Activated CD4-positive, alpha-beta memory T cell treated with anti-CD3 and anti-CD28 coated beads, Interleukin-2, amount 10 ng/mL, durations not matched to agents 7 days and 5 days (primary cell): ENCODE results near the gene HP1BP3. TPM values are rescaled to one million over a fixed set of nuclear protein-coding genes. Genes with fewer than 3 reads are reported as not detected.

Source experiments
- CTCF ChIA-PET: fragments of 350-600 bp; sonication (Branson Sonifier 250); formaldehyde crosslinking; loops from one replicate; lab custom pipeline; 2021; ENCODE audit warnings: antibody characterized with exemption, inconsistent platforms; lab: Charles Lee
- POLR2A ChIA-PET: fragments of 350-600 bp; sonication (Branson Sonifier 250); formaldehyde crosslinking; loops from one replicate; lab custom pipeline; 2021; ENCODE audit warnings: antibody characterized with exemption; lab: Charles Lee
- DNase-seq: peaks from one replicate; pipeline ENCODE4 v3.0.0-alpha.2; 2020
- H3K27ac Mint-ChIP-seq: one replicate; pipeline ENCODE4 v1.8.0; 2021; ENCODE audit warnings: mild to moderate bottlenecking, mixed read lengths
- H3K27me3 Mint-ChIP-seq: one replicate; pipeline ENCODE4 v1.8.0; 2021; ENCODE audit warnings: mixed read lengths
- H3K36me3 Mint-ChIP-seq: one replicate; pipeline ENCODE4 v1.8.0; 2021; ENCODE audit warnings: low read depth, mixed read lengths
- H3K4me1 Mint-ChIP-seq: one replicate; pipeline ENCODE4 v1.8.0; 2021; ENCODE audit warnings: mixed read lengths
- H3K4me3 Mint-ChIP-seq: one replicate; pipeline ENCODE4 v1.8.0; 2021; ENCODE audit warnings: mild to moderate bottlenecking, mixed read lengths
- H3K9me3 Mint-ChIP-seq: one replicate; pipeline ENCODE4 v1.8.0; 2021; ENCODE audit warnings: mixed read lengths
- total RNA-seq, 2 experiments: library from RNA; stranded (reverse); gene quantifications; one replicate each; pipeline ENCODE4 v1.2.3, GENCODE V29; 2021

The HP1BP3 gene
- total RNA-seq, 2 experiments from 2014 or later = 299 to 301 TPM

DNA sequence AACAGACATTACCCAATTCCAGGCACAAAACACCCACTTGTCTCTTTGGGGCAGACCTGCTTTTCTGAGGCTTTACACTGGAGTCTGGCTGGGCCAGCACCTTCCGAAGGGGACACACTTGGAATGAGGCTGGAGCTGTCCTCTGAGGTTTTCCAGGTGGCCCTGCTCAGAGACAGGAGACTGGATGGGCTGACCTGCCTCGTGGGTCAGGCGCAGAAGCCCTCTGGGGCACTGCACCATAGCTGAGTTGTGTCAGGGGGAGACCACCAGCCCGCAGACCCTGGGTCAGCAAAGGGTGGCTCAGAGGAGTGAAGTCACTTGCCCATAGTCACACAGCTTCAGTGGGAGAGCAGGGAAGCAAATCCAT is 56.4 kb downstream of the HP1BP3 start:
- Mint-ChIP-seq H3K27me3 (peaks cover 41% of the 10 kb centered on the region), H3K9me3 (no peaks in the 10 kb centered on the region), H3K4me1 (peaks cover 19% of the 10 kb centered on the region), H3K4me3 (peak overlapping the region; percentile 30), H3K36me3 (peaks cover 3% of the 10 kb centered on the region), H3K27ac (no peak overlapping the region)
- POLR2A ChIA-PET = interaction anchor here (1.0 to 1.6 kb wide), 3 partner anchors 11 to 56 kb away, joined by 3 to 7 read pairs (median 3); partner anchors contain the start of gene HP1BP3
- no peak for DNase-seq
- CTCF ChIA-PET = interaction anchor here (2.7 kb wide), 1 partner anchor 34 kb away, joined by 9 read pairs; no protein-coding TSS in a partner anchor

DNA sequence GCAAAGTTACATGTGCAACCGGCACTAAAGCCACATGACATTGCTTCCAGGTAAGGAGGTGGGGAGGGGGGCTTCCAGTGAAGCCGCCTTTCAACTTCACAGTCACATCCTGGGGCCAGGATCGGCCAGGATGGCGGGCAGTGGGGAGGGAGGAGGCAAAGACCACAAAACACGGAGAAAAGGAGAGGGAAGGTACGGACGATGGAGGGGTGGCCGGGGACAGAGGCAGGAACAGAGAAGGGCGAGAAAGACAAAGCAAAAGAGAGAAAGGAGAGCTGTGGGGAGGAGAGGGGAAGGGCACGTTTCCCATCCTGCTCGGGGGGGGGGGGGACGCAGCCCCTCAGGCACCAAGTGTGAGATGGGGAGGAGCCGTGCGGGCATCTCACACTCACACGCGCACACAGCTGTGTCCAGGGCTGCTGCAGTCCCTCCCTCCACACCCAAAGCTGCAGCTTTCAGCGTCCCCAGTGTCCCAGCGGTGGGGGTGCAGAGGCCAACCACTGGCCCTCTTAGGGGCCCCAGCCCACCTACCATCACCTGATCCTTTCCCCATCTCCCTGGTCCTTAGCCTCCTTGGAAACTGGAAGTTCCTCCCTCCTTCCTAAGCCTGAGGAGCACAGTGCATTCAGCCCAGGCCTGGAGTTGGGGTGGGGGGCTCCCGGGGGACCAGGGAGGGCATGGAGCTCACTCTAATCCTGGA is 57.0 kb downstream of the HP1BP3 start:
- Mint-ChIP-seq H3K4me3 (no peak overlapping the region), H3K36me3 (no peaks in the 10 kb centered on the region), H3K4me1 (peaks cover 19% of the 10 kb centered on the region), H3K27me3 (peaks cover 41% of the 10 kb centered on the region), H3K9me3 (no peaks in the 10 kb centered on the region), H3K27ac (no peak overlapping the region)
- ChIA-PET POLR2A (interaction anchor here (1.0 to 1.6 kb wide), 3 partner anchors 11 to 57 kb away, joined by 3 to 7 read pairs (median 3); partner anchors contain the start of gene HP1BP3), CTCF (interaction anchor here (2.7 kb wide), 1 partner anchor 33 kb away, joined by 9 read pairs; no protein-coding TSS in a partner anchor)
- no peak for DNase-seq

DNA sequence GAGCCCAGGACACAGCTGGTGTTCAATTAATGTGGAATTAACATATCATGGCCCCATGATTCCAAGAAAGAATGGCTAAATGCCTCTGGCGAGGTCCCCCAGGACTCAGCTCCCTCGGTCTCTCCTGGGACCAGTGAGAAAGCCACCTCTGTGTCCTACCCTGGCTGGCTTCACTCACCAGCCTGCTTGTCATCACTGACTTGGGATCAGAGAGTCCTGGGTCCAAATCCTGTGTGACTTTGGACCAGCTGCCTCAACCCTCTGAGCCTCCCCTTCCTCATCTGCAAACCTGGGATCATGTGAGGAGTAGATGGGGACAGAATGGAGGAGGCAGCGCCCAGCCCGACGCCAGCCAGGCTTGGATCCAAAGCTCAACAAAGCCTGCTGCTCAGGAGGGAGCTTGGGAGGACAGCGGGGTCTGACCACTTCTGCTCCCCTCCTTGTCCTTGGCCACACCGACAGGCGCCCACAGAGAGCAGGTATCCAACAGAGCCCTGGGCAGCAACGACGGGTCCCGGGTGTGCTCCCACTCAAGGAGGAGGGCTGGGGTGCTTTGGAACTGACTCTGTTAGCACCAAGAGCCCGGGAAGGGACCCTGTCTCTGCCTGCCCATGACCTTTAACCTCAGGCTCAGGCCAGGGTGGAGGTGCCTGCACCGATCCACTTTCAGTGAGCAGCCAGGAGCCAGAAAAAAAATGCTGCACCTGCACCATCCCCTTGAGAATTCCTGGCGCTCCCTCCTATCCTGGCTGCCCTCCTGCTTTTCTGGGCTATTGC is 57.8 kb downstream of the HP1BP3 start:
- DNase-seq = no peak

DNA sequence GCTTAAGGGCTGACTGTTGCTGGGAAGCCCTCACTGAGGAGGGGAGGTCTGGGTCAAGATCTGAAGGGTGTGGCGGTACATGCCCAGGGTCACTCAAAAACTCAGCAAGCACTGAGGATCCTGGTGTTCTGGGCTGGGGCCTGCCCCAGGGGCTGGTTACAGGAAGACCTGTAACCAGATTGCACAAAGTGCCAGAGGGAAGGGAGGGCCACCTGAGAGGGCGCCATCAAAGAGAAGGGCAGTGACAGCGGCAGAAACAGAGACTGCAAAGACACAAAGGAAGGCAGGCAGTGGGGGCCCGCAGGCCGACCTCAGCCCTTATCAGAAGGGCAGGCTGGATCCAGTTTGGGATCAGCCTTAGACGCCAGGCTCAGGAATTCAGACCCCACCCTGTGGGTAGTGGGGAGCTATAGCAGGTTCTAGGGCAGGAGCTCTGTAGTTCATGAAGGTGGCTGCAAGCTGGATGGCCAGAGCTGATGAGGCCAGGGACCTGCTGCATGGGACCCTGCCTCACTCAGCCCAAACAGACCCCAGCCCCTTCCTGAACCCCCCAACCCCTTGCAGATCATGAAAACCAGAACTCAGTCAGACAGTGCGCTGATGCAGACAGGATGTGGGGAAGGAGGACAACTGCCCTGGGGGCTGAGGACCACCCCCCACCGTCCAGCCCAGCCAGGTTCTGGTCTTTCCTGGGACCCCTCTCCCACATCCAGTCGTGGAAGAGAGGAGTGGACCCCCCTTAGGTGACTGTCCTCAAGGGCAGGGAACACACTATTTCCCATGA is 58.5 kb downstream of the HP1BP3 start:
- H3K4me1 Mint-ChIP-seq = peaks cover 19% of the 10 kb centered on the region
- no peaks in the 10 kb centered on the region for H3K36me3 Mint-ChIP-seq
- CTCF ChIA-PET = interaction anchor here (0.6 to 1.6 kb wide), 3 partner anchors 32 to 623 kb away, joined by 3 to 7 read pairs (median 3); no protein-coding TSS in a partner anchor
- DNase-seq = peak; percentile 12
- POLR2A ChIA-PET = no interaction called here
- H3K4me3 Mint-ChIP-seq = no peak overlapping the region
- H3K9me3 Mint-ChIP-seq = no peaks in the 10 kb centered on the region
- no peak overlapping the region for H3K27ac Mint-ChIP-seq
- H3K27me3 Mint-ChIP-seq = peaks cover 41% of the 10 kb centered on the region

More for the DNA sequence above, 57.8 kb downstream of the HP1BP3 start:
- peaks cover 19% of the 10 kb centered on the region for H3K4me1 Mint-ChIP-seq
- ChIA-PET POLR2A (interaction anchor here (1.6 kb wide), 1 partner anchor 58 kb away, joined by 7 read pairs; the partner anchor contains the start of gene HP1BP3), CTCF (interaction anchor here (1.1 to 1.6 kb wide), 2 partner anchors 32 to 35 kb away, joined by 3 to 7 read pairs; no protein-coding TSS in a partner anchor)
- H3K9me3 Mint-ChIP-seq = no peaks in the 10 kb centered on the region
- no peak overlapping the region for H3K4me3 Mint-ChIP-seq
- H3K27me3 Mint-ChIP-seq = peaks cover 41% of the 10 kb centered on the region
- H3K27ac Mint-ChIP-seq = no peak overlapping the region
- no peaks in the 10 kb centered on the region for H3K36me3 Mint-ChIP-seq

DNA sequence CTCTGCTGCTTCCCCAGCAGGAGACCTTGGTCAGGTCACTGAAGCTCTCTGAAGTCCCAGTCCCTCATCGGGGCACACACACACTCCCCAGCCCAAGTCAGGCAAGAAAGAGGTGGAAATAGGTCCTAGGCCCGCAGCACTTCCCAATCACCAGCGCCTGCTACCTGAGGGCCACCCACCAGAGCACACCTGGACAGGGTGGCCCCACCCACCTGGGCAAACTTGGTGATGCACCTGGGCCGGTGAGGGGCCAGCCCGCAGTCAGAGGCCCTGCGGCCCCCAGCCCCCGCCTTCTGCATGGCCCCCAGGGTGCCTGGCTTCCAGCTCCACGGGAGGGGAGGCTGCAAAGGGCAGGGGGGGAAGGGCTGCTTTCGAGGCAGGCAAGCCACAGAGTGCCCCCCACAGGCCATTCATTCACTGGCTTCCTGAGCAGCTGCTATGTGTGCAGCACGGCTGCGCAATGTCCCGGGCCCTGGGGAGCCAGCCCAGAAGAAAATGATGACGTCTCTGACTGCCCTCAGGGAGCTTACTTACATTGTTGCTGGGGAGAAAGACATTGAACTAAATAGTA is 59.3 kb downstream of the HP1BP3 start:
- ChIA-PET POLR2A (interaction anchor here (1.1 kb wide), 1 partner anchor 10 kb away, joined by 4 read pairs; no protein-coding TSS in a partner anchor), CTCF (interaction anchor here (0.6 to 1.6 kb wide), 2 partner anchors 31 to 624 kb away, joined by 3 to 7 read pairs; no protein-coding TSS in a partner anchor)
- Mint-ChIP-seq H3K27me3 (peaks cover 35% of the 10 kb centered on the region), H3K36me3 (no peaks in the 10 kb centered on the region), H3K27ac (no peak overlapping the region), H3K4me3 (no peak overlapping the region), H3K9me3 (no peaks in the 10 kb centered on the region), H3K4me1 (peaks cover 12% of the 10 kb centered on the region)
- peak; percentile 15 for DNase-seq

DNA sequence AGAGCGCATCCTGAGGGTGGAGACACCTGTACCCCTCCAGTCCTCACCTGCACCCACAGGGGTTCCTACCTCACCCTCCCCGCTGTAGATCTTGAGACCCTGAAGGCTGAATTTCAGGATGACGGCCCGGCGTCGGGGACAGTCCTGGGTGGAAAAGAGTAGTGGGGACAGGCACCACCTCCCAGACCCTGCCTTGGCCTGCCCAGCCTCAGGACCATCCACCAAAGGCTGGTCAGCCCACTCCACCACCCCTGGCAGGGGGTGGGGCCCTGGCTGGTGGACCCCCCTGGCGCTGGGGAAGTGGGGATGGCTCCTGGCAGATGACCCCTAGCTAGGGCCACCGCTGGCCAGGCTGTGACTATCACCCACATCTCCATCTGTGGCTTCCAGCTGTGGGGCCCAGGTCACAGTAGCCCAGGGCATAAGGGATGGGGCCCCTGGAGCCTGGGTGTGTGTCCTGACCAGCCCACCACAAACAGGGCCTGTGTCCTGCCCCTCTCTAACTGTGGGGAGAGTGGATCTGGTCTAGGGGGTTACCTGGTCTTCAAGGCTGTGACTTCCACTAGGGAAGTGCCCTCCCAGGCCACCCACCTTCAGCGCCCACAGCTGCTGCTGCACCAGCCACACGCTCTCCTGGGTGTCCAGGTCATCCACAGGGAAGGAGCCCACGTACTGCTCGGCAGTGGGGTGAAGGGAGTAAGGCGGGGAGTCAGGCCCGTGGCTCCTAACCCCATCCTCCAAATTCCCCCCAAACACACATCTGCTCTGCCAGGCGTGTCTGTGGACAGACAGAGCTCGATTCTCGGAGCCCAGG is 60.0 kb downstream of the HP1BP3 start:
- Mint-ChIP-seq H3K9me3 (no peaks in the 10 kb centered on the region), H3K27me3 (peaks cover 29% of the 10 kb centered on the region), H3K4me3 (no peak overlapping the region), H3K27ac (no peak overlapping the region), H3K4me1 (peaks cover 5% of the 10 kb centered on the region), H3K36me3 (no peaks in the 10 kb centered on the region)
- POLR2A ChIA-PET = interaction anchor here (0.6 to 1.1 kb wide), 2 partner anchors 10 to 22 kb away, joined by 3 to 4 read pairs; no protein-coding TSS in a partner anchor
- CTCF ChIA-PET = no interaction called here
- peak; percentile 14 for DNase-seq

DNA sequence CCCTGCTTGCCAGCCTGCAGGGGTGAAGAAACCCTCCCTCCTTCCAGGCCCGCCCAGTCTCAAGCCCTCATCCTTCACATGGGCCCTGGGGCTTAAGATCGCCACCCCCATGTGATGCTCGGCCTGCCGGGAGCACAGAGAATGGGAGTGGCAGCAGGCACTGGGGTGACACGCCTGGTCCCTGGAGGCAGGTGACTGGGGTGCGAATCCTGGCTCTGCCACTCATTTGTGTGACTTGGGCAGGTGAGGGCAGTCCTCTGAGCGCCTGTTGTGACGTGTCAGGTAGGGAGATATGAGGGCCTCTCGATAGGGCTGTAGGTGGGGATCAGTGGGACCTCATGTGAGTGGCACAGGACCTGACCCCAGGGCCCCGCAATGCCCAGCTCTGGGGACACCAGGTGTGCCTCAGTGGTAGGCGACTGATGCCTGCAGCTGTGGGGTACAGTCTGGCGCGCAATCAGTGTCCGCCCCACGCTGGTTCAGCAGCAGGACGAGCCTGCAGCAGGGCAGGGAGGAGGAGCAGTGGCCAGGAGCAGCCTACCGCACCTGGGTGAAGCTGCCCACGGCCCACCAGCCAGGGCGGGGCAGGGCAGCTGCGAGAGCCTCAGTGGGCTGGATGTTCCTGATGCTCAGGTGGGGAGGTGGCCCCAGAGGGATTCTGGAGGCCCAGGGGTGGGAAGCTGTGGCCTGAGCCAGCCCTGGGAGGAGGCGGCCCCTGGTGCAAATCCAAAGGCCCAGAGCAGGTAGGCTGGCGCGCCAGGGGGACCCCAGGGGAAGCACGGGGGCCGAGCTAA is 60.8 kb downstream of the HP1BP3 start:
- Mint-ChIP-seq H3K36me3 (no peaks in the 10 kb centered on the region), H3K27me3 (peaks cover 27% of the 10 kb centered on the region), H3K4me3 (no peak overlapping the region), H3K27ac (no peak overlapping the region), H3K4me1 (peaks cover 4% of the 10 kb centered on the region), H3K9me3 (no peaks in the 10 kb centered on the region)
- ChIA-PET CTCF (no interaction called here), POLR2A (interaction anchor here (1.1 kb wide), 1 partner anchor 11 kb away, joined by 4 read pairs; no protein-coding TSS in a partner anchor)
- DNase-seq = peak; percentile 14

DNA sequence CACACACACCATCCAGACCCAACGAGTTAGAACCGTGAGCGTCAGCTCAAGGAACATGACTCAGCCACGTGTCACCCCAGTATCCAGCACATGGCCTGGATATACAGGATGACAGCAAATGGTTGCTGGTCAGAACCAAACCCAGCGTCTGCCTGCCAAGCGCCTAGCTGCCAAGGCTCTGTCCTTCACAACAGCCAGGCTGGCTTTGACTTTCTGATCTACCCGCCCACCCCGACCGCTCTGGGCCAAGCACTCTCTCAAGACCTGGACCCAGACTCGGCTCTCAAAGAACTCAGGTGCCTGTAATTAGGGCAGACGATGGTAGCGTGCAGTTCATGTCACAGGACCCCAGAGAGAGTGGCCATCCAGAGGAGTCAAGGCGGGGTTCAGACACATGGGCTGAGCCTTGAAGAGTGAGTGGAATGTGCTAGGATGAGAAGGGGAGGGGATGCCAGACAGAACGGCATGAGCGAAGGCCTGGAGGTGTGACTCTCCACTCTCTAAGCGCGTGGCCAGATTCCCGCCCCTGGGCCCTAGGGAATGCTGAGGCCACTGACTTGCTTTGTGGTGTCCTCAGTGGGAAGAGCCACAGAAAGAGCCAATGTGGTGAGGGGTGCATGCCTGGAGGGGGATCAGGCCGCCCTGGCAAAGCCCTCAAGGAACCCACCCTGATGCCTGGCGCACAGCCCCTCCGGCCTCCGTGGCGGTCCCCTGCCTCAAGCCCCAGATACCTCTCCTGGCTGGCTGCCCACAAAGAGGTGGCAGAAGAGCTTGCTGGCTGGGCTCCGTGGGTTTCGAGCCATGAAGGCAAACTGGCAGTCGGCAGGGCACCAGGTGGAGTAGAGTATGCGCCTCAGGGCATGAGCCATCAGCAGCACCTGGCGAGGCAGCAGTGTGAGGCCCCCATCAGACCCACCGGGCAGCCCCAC is 61.7 kb downstream of the HP1BP3 start:
- H3K27ac Mint-ChIP-seq = no peak overlapping the region

DNA sequence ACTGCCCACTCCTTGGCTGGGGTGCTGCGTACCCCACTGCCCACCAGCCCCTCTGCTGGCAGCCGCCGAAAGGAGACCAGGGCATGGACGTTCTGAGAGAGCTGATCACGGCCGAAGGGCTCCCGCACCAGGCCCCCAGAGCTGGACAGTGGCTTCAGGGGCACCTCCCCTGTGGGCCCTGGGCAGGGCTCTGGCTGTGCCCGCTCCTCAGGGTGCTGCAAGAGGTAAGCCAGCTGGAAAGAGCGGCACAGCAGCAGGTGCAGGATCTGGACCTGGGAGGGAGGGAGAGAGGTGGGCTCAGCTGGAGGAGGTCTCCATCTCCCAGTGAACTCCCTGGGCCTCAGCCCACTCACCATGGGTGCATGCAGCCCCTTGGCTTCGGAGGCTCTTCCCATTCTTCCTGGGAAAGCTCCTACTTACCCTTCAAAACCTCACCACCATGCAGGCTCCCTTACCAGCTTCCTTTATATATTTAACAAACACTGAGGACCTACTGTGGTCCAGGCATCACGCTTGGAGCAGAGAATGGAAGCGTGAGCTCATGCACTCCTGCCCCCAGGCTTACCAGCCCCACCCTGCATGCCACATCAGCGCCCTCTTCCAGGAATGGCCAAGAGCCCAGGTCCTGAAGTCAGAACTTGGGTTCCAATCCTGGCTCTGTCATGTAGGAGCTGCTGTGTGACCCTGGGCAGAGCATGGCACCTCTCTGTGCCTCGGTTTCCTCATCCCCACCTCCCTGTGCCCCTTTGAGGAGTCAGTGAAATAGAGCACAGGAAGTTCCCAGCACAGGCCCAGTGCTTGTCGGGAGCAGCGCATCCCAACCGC is 62.5 kb downstream of the HP1BP3 start:
- peak; percentile 11 for DNase-seq
- Mint-ChIP-seq H3K36me3 (no peaks in the 10 kb centered on the region), H3K4me3 (no peak overlapping the region), H3K9me3 (no peaks in the 10 kb centered on the region), H3K4me1 (no peaks in the 10 kb centered on the region), H3K27ac (no peak overlapping the region), H3K27me3 (peaks cover 20% of the 10 kb centered on the region)
- ChIA-PET CTCF (no interaction called here), POLR2A (no interaction called here)

More for the DNA sequence above, 61.7 kb downstream of the HP1BP3 start:
- Mint-ChIP-seq H3K4me1 (peaks cover 3% of the 10 kb centered on the region), H3K9me3 (no peaks in the 10 kb centered on the region), H3K27me3 (peaks cover 22% of the 10 kb centered on the region), H3K4me3 (no peak overlapping the region), H3K36me3 (no peaks in the 10 kb centered on the region)
- ChIA-PET POLR2A (no interaction called here), CTCF (no interaction called here)
- DNase-seq = peak; percentile 14
